Measurements from ENCODE around the gene ZCWPW1. TPM values are rescaled to one million over a fixed set of nuclear protein-coding genes. Genes with fewer than 3 reads are reported as not detected.
A peak's percentile ranks its signal among the peaks of the same experiment; 100 is the strongest.

ZCWPW1 gene
- total RNA-seq, 2 donors from 2014 or later, result 3.1 to 3.5 TPM

DNA sequence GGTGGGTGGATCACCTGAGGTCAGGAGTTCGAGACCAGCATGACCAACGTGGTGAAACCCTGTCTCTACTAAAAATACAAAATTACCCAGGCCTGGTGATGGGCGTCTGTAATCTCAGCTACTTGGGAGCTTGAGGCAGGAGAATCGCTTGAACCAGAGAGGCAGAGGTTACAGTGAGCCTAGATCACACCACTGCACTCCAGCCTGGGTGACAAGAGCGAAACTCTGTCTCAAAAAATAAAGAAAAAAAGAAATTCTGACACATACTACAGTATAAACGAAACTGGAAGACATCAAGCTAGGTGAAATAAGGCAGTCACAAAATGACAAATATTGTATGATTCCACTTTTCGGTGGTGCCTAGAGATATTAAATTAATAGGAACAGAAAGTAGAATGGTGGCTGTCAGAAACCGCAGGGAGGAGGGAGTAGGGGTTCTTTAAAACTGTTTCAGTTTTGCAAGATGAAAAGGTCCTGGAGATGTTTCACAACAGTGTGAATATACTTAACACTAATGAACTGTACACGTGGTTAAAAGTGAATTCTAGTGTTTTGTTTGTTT lies 32.0 kb downstream of the ZCWPW1 start:
- Histone ChIP-seq H3K27me3 (replicated peaks; ENCODE audit: insufficient read depth) (no peaks in the 10 kb centered on the region), H3K36me3 (no peaks in the 10 kb centered on the region), H3K4me1 (ENCODE audit: control insufficient read depth in 1 of 2, low read depth in 2 of 2) (no peaks in the 10 kb centered on the region), H3K4me3 (no peak overlapping the region), H3K9me3 (no peaks in the 10 kb centered on the region), H3K27ac (peak overlapping the region in 1 of 2 donors; percentile 5)
- no peak for ATAC-seq (ENCODE audit: insufficient number of reproducible peaks, low FRiP score, low read depth)
- no peak for DNase-seq (ENCODE audit: low spot score)
- TF ChIP-seq CTCF (IDR thresholded peaks at IDR 0.05), result no peak

GRCh38 chr7:100394077-100394476 lies 34.4 kb downstream of the ZCWPW1 start:
- Histone ChIP-seq H3K36me3 (no peaks in the 10 kb centered on the region), H3K4me3 (no peak overlapping the region), H3K27me3 (replicated peaks; ENCODE audit: insufficient read depth) (no peaks in the 10 kb centered on the region), H3K27ac (no peak overlapping the region), H3K4me1 (ENCODE audit: control insufficient read depth in 1 of 2, low read depth in 2 of 2) (no peaks in the 10 kb centered on the region), H3K9me3 (no peaks in the 10 kb centered on the region)
- DNase-seq (ENCODE audit: low spot score) (no peak), ATAC-seq (ENCODE audit: insufficient number of reproducible peaks, low FRiP score, low read depth) (no peak)
- no peak for TF ChIP-seq CTCF (IDR thresholded peaks at IDR 0.05)

- no peak for TF ChIP-seq CTCF (IDR thresholded peaks at IDR 0.05)
- Histone ChIP-seq H3K36me3 (no peaks in the 10 kb centered on the region), H3K27ac (no peak overlapping the region), H3K27me3 (replicated peaks; ENCODE audit: insufficient read depth) (no peaks in the 10 kb centered on the region), H3K4me3 (no peak overlapping the region), H3K9me3 (no peaks in the 10 kb centered on the region), H3K4me1 (ENCODE audit: control insufficient read depth in 1 of 2, low read depth in 2 of 2) (no peaks in the 10 kb centered on the region)
- DNase-seq (ENCODE audit: low spot score), result no peak
- ATAC-seq (ENCODE audit: insufficient number of reproducible peaks, low FRiP score, low read depth), result no peak
Observed at GRCh38 chr7:100393233-100393905, 35.1 kb downstream of the ZCWPW1 start.

DNA sequence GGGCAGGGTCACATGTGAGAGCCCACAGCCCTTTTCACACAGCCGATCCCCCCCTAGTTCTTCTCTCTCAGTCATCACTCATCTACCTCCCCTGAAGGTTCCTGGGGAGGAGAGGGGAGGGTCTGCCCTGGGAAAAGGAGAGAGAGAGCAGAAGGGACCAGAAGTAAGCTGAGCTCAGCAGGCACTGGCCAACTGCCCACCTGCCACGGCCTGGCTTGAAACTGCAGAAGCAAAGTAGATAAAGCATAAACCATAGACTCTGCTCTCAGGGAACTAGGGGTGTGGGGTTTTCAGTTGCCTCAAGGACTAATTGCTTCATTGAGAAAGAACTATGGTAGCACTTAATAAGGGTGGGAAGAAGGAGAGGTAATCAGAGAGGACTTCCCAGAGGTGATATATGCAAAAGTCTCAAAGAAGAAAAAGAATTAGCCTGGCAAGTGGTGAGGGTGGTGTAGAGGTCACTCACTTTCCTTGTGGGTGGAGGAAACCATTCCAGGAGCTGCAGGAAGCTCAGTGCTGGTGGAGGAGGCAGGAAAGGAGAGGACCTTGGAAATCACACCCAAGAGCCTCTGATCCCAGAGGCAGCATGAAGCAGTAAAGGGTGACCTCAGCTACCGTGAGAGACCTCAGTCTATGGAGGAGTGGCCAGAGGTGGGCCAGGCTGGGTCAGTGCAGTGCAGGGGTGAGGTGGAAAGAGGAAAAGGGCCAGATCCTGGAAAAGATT lies 38.1 kb downstream of the ZCWPW1 start:
- ATAC-seq (ENCODE audit: insufficient number of reproducible peaks, low FRiP score, low read depth) (no peak), DNase-seq (ENCODE audit: low spot score) (no peak)

More for the DNA sequence above, 38.1 kb downstream of the ZCWPW1 start:
- H3K4me1 ChIP-seq (ENCODE audit: control insufficient read depth in 1 of 2, low read depth in 2 of 2), result peaks cover 0 to 10% of the 10 kb centered on the region in 2 donors
- H3K9me3 ChIP-seq, result no peaks in the 10 kb centered on the region
- no peak for TF ChIP-seq CTCF (IDR thresholded peaks at IDR 0.05)
- H3K27ac ChIP-seq, result no peak overlapping the region
- H3K4me3 ChIP-seq, result no peak overlapping the region
- no peaks in the 10 kb centered on the region for H3K27me3 ChIP-seq (replicated peaks; ENCODE audit: insufficient read depth)
- H3K36me3 ChIP-seq, result no peaks in the 10 kb centered on the region
